HepG2 (cell line): ENCODE measurements around the gene MIPEP.

Experiments used
- HDAC2 ChIP-seq: sonication (generic); formaldehyde crosslinking; IDR thresholded peaks from 2 replicates; pipeline ENCODE4 v1.4.0; 2020; ENCODE audit warnings: missing genetic modification reagents
- MAFK ChIP-seq, 2 experiments: IDR thresholded peaks in 1 of 2; conservative IDR thresholded peaks in 1 of 2; 2 replicates each; pipeline ENCODE4 v1.6.1; 2011; ENCODE audit warnings: improper control_type of control experiment in 2 of 2, low read length in 2 of 2
- PPARG ChIP-seq: conservative IDR thresholded peaks from 2 replicates; pipeline ENCODE4 v1.6.1; 2016; ENCODE audit warnings: missing biosample characterization, missing genetic modification reagents
- RARG ChIP-seq: sonication (generic); formaldehyde crosslinking; IDR thresholded peaks from 2 replicates; pipeline ENCODE4 v1.4.0; 2020; ENCODE audit warnings: low read depth, mild to moderate bottlenecking, missing genetic modification reagents
- RXRB ChIP-seq: IDR thresholded peaks from 2 replicates; pipeline ENCODE4 v1.6.1; 2016; ENCODE audit warnings: borderline replicate concordance, missing genetic modification reagents, missing compliant biosample characterization
- ZBTB21 ChIP-seq: sonication (generic); formaldehyde crosslinking; IDR thresholded peaks from 2 replicates; pipeline ENCODE4 v1.4.0; 2020; ENCODE audit warnings: missing genetic modification reagents
- ZNF563 ChIP-seq: sonication (generic); formaldehyde crosslinking; IDR thresholded peaks from 2 replicates; pipeline ENCODE4 v1.8.0; 2022; ENCODE audit warnings: mild to moderate bottlenecking, moderate library complexity, missing genetic modification reagents
- TF ChIP-seq, protein P1 (sequence below): sonication (generic); formaldehyde crosslinking; IDR thresholded peaks from 2 replicates; pipeline ENCODE4 v1.4.0; 2020; ENCODE audit warnings: low read depth, mild to moderate bottlenecking, missing genetic modification reagents
- TF ChIP-seq, protein P2 (sequence below), 2 experiments: sonication (generic) in 1 of 2; formaldehyde crosslinking in 1 of 2; IDR thresholded peaks; 2 replicates each; pipeline versions ENCODE4 v1.4.0 to v1.6.1; 2016 to 2020; ENCODE audit warnings: borderline replicate concordance in 1 of 2, low read depth in 1 of 2, mild to moderate bottlenecking in 1 of 2, missing genetic modification reagents in 1 of 2

DNA sequence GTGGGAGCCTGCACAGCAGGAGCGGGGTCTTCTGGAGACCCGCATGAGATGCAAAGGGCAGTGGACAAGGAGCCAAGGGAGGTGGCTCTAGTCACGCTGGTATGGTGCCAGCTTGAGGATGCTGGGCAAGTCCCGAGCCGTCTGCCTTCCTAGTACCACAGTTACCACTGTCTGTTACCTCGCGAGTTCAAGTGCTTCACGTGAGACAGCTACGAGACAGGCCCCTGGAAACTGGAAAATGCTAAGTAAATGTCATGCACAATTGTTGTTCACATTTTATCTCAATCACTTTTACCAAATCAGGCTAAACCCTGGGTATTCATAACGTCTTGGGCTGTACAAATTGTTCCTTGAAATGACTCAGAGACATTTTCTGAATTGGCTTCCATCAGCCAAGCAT lies 163.3 kb downstream of the MIPEP start:
- TF ChIP-seq, protein P1, sequence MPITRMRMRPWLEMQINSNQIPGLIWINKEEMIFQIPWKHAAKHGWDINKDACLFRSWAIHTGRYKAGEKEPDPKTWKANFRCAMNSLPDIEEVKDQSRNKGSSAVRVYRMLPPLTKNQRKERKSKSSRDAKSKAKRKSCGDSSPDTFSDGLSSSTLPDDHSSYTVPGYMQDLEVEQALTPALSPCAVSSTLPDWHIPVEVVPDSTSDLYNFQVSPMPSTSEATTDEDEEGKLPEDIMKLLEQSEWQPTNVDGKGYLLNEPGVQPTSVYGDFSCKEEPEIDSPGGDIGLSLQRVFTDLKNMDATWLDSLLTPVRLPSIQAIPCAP, result no peak
- TF ChIP-seq RARG (no peak), PPARG (CRISPR knock-in tag) (no peak), MAFK (conservative IDR thresholded peaks at IDR 0.05 in 1 of 2, IDR thresholded peaks at IDR 0.05 in 1 of 2; ENCODE audit: low read length in 2 of 2) (no peak), RXRB (CRISPR knock-in tag) (no peak), ZNF563 (CRISPR knock-in tag) (no peak), ZBTB21 (no peak), HDAC2 (no peak)
- TF ChIP-seq, protein P2, sequence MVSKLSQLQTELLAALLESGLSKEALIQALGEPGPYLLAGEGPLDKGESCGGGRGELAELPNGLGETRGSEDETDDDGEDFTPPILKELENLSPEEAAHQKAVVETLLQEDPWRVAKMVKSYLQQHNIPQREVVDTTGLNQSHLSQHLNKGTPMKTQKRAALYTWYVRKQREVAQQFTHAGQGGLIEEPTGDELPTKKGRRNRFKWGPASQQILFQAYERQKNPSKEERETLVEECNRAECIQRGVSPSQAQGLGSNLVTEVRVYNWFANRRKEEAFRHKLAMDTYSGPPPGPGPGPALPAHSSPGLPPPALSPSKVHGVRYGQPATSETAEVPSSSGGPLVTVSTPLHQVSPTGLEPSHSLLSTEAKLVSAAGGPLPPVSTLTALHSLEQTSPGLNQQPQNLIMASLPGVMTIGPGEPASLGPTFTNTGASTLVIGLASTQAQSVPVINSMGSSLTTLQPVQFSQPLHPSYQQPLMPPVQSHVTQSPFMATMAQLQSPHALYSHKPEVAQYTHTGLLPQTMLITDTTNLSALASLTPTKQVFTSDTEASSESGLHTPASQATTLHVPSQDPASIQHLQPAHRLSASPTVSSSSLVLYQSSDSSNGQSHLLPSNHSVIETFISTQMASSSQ (IDR thresholded peaks at IDR 0.05; ENCODE audit: low read depth), result no peak
- TF ChIP-seq, protein P2 (CRISPR knock-in tag; IDR thresholded peaks at IDR 0.05; ENCODE audit: borderline replicate concordance), result no peak
